CD14-positive monocyte (primary cell): ENCODE results near the gene NINJ1. TPM values are rescaled to one million over a fixed set of nuclear protein-coding genes. Genes with fewer than 3 reads are reported as not detected.

Experiments used
- DNase-seq, 3 donors: peaks; one replicate each; pipeline ENCODE4 v3.0.0-alpha.2; 2011 to 2022
- H2AFZ ChIP-seq: 2 replicates; pipeline ENCODE4 v1.6.0; 2012; ENCODE audit warnings: mild to moderate bottlenecking, low read depth, low read length, inconsistent platforms; ENCODE audit not compliant: insufficient read depth, poor library complexity, severe bottlenecking
- H3K27ac ChIP-seq, 2 donors: 1 replicate in 1 of 2; 2 replicates in 1 of 2; pipeline ENCODE4 v1.5.1; 2012 to 2013; ENCODE audit warnings: low read length in 2 of 2, control low read depth in 1 of 2, inconsistent platforms in 1 of 2, low read depth in 1 of 2, mild to moderate bottlenecking in 1 of 2
- H3K27me3 ChIP-seq, 2 donors: one replicate each; pipeline versions ENCODE4 v1.6.0 to v1.6.1; 2011 to 2013; ENCODE audit warnings: low read length in 2 of 2; ENCODE audit not compliant: control insufficient read depth in 2 of 2, insufficient read depth in 2 of 2
- H3K36me3 ChIP-seq, 2 donors: replicated peaks in 1 of 2; 1 replicate in 1 of 2; 2 replicates in 1 of 2; pipeline versions ENCODE4 v1.5.1 to v1.6.1; 2012 to 2013; ENCODE audit warnings: low read length in 2 of 2, control low read depth in 1 of 2, inconsistent platforms in 1 of 2, mild to moderate bottlenecking in 1 of 2; ENCODE audit not compliant: insufficient read depth in 2 of 2, control insufficient read depth in 1 of 2
- H3K4me1 ChIP-seq, 2 donors: 1 replicate in 1 of 2; 2 replicates in 1 of 2; pipeline versions ENCODE4 v1.5.1 to v1.6.1; 2012 to 2013; ENCODE audit warnings: low read length in 2 of 2, control low read depth in 1 of 2, inconsistent platforms in 1 of 2, mild to moderate bottlenecking in 1 of 2, moderate library complexity in 1 of 2; ENCODE audit not compliant: insufficient read depth in 2 of 2, control insufficient read depth in 1 of 2
- H3K4me2 ChIP-seq: replicated peaks from 2 replicates; pipeline ENCODE3; 2012; ENCODE audit warnings: low read length, moderate library complexity, mild to moderate bottlenecking; ENCODE audit not compliant: poor library complexity, severe bottlenecking; ENCODE audit errors: extremely low read depth
- H3K4me3 ChIP-seq, 3 experiments: fragments of 200-600 bp in 1 of 3; sonication (generic) in 1 of 3; replicated peaks in 1 of 3; 1 replicate in 2 of 3; 2 replicates in 1 of 3; pipeline ENCODE4 v1.5.1; 2011 to 2013; ENCODE audit warnings: low read length in 3 of 3, mild to moderate bottlenecking in 3 of 3, control low read depth in 2 of 3, low read depth in 2 of 3, inconsistent platforms in 1 of 3, moderate library complexity in 1 of 3
- H3K79me2 ChIP-seq: 2 replicates; pipeline ENCODE4 v1.6.0; 2012; ENCODE audit warnings: mild to moderate bottlenecking, control low read depth, inconsistent platforms, low read length, moderate library complexity; ENCODE audit not compliant: insufficient read depth
- H3K9ac ChIP-seq: 2 replicates; pipeline ENCODE4 v1.6.0; 2017; ENCODE audit warnings: low read length, mild to moderate bottlenecking; ENCODE audit not compliant: insufficient read depth, poor library complexity, severe bottlenecking
- H3K9me3 ChIP-seq, 2 donors: replicated peaks in 1 of 2; 1 replicate in 1 of 2; 2 replicates in 1 of 2; pipeline versions ENCODE4 v1.5.1 to v1.6.1; 2012 to 2013; ENCODE audit warnings: low read length in 2 of 2, control low read depth in 1 of 2; ENCODE audit not compliant: control insufficient read depth in 1 of 2, insufficient read depth in 1 of 2
- H4K20me1 ChIP-seq: 2 replicates; pipeline ENCODE4 v1.6.0; 2012; ENCODE audit warnings: mild to moderate bottlenecking, low read length, control low read depth, moderate library complexity; ENCODE audit not compliant: insufficient read depth
- H3K27ac Mint-ChIP-seq, 7 donors: one replicate each; pipeline ENCODE4 v1.8.0; 2020; ENCODE audit warnings: mild to moderate bottlenecking in 7 of 7, mixed read lengths in 7 of 7, moderate library complexity in 6 of 7, inconsistent platforms in 2 of 7
- H3K27me3 Mint-ChIP-seq, 3 donors: one replicate each; pipeline ENCODE4 v1.8.0; 2021 to 2022; ENCODE audit warnings: low read depth in 3 of 3, mild to moderate bottlenecking in 3 of 3, mixed read lengths in 3 of 3, moderate library complexity in 3 of 3, inconsistent platforms in 1 of 3
- H3K36me3 Mint-ChIP-seq, 2 donors: one replicate each; pipeline ENCODE4 v1.8.0; 2020; ENCODE audit warnings: mixed read lengths in 2 of 2, inconsistent platforms in 1 of 2, mild to moderate bottlenecking in 1 of 2
- H3K4me1 Mint-ChIP-seq: one replicate; pipeline ENCODE4 v1.8.0; 2020; ENCODE audit warnings: mild to moderate bottlenecking, mixed read lengths
- H3K4me3 Mint-ChIP-seq, 2 donors: one replicate each; pipeline ENCODE4 v1.8.0; 2020; ENCODE audit warnings: mild to moderate bottlenecking in 2 of 2, mixed read lengths in 2 of 2, moderate library complexity in 1 of 2
- H3K9me3 Mint-ChIP-seq, 7 donors: one replicate each; pipeline ENCODE4 v1.8.0; 2020 to 2022; ENCODE audit warnings: mixed read lengths in 7 of 7, mild to moderate bottlenecking in 6 of 7, moderate library complexity in 6 of 7, inconsistent platforms in 2 of 7
- CTCF ChIP-seq: fragments of 200-600 bp; IDR thresholded peaks from one replicate; pipeline ENCODE4 v1.8.0; 2022; ENCODE audit warnings: antibody characterized with exemption, mild to moderate bottlenecking
- WGBS: methylation state at CpG from one replicate; pipeline ENCODE4 v1.1.5; 2013; ENCODE audit warnings: missing lambda C conversion rate; ENCODE audit not compliant: insufficient coverage; 5-methylcytosine and 5-hydroxymethylcytosine counted together
- intact Hi-C, 2 donors: fragments of 100-400 bp; cut with micrococcal nuclease; formaldehyde crosslinking; loops; one replicate each; pipeline versions ENCODE4 v1.15.0 to v1.15.1; 2023
- polyA plus RNA-seq, 3 donors: library from polyadenylated mRNA; depleted of rRNA in 1 of 3; unstranded in 2 of 3; stranded (reverse) in 1 of 3; fragments of 300-500 nt in 2 of 3; fragments of >200 nt in 1 of 3; fragmentation: Illumina TruSeq in 2 of 3; gene quantifications; 1 replicate in 2 of 3; 2 replicates in 1 of 3; pipeline ENCODE4 v1.2.3, GENCODE V29; 2012 to 2021

NINJ1 gene
- polyA plus RNA-seq, 3 donors: 290 to 610 (median 469) TPM

GRCh38 chr9:93166699-93167098 lies 32.6 kb upstream of the NINJ1 start:
- Histone ChIP-seq H3K79me2 (no peaks in the 10 kb centered on the region), H3K9ac (no peak overlapping the region), H3K4me2 (no peak overlapping the region), H3K36me3 (no peaks in the 10 kb centered on the region), H3K27ac (no peak overlapping the region), H3K4me1 (no peaks in the 10 kb centered on the region), H2AFZ (no peak overlapping the region), H3K9me3 (no peaks in the 10 kb centered on the region), H3K4me3 (no peak overlapping the region), H4K20me1 (no peaks in the 10 kb centered on the region), H3K27me3 (peaks cover 0 to 4% of the 10 kb centered on the region in 2 donors)
- no peak for DNase-seq
- intact Hi-C loops: no loop called here
- Mint-ChIP-seq H3K9me3 (no peaks in the 10 kb centered on the region), H3K27me3 (peaks cover 8 to 35% (median 17%) of the 10 kb centered on the region in 3 donors), H3K4me3 (no peak overlapping the region), H3K4me1 (no peaks in the 10 kb centered on the region), H3K27ac (no peak overlapping the region), H3K36me3 (no peaks in the 10 kb centered on the region)
- TF ChIP-seq CTCF: no peak
- 89% methylated on average over 6 of the region's 7 CpGs for WGBS

- Mint-ChIP-seq H3K4me3 (no peak overlapping the region), H3K27ac (no peak overlapping the region), H3K27me3 (peaks cover 7 to 29% (median 16%) of the 10 kb centered on the region in 3 donors), H3K9me3 (peaks cover 0 to 3% (median 0%) of the 10 kb centered on the region in 7 donors), H3K36me3 (no peaks in the 10 kb centered on the region), H3K4me1 (peaks cover 8% of the 10 kb centered on the region)
- no peak overlapping the region for H3K9ac ChIP-seq
- 96% methylated on average over 9 of the region's 13 CpGs for WGBS
- no peak overlapping the region for H3K4me2 ChIP-seq
- TF ChIP-seq CTCF: no peak
- H4K20me1 ChIP-seq: no peaks in the 10 kb centered on the region
- H3K4me1 ChIP-seq: peaks cover 6 to 10% of the 10 kb centered on the region in 2 donors
- H3K27ac ChIP-seq: no peak overlapping the region
- H2AFZ ChIP-seq: no peak overlapping the region
- DNase-seq: no peak
- H3K36me3 ChIP-seq: no peaks in the 10 kb centered on the region
- no peak overlapping the region for H3K4me3 ChIP-seq
- H3K9me3 ChIP-seq: no peaks in the 10 kb centered on the region
- no peaks in the 10 kb centered on the region for H3K79me2 ChIP-seq
- intact Hi-C loops: loop anchor here in 1 of 2 donors (5.0 kb wide), 2 partner anchors 138 to 798 kb away; no protein-coding TSS in a partner anchor
- H3K27me3 ChIP-seq: peaks cover 0 to 4% of the 10 kb centered on the region in 2 donors
Observed at GRCh38 chr9:93164085-93164484, 30.0 kb upstream of the NINJ1 start.
